GM08714 (cell line): ENCODE results near the gene ZFHX2.

Experiments used
- H3K4me3 ChIP-seq: fragments of 200-500 bp; sonication (Bioruptor generic); 2 replicates; pipeline ENCODE4 v1.5.1; 2014; ENCODE audit warnings: mild to moderate bottlenecking, low read length, inconsistent platforms
- ZNF274 ChIP-seq: IDR thresholded peaks from 2 replicates; pipeline ENCODE4 v1.6.1; 2012; ENCODE audit warnings: mild to moderate bottlenecking, low read depth, low read length

ZFHX2 gene

GRCh38 chr14:23533652-23534435, 17.7 kb downstream of the ZFHX2 start:
- TF ChIP-seq ZNF274 = no peak

DNA sequence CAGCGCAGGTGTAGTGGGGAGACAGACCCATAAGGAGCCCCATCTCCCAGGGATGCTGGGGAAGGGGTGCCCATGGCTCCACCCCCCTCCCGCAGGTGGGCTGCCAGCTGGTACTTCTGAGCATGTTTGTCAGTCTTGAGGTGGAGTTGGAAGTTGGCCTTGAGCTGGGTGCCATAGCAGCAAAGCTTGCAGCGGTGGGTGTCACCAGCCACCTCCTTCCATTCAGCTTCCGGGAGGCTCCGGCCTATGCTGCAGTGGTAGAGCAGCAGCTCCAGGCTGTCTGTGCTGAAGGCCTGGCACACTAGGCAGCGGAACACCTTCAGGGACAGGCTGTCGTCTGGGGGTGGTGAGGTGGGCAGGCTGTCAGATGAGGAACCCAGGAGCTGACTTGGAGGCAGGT, 18.9 kb downstream of the ZFHX2 start:
- H3K4me3 ChIP-seq = no peak overlapping the region
- TF ChIP-seq ZNF274 = no peak

More at GRCh38 chr14:23533652-23534435, 17.7 kb downstream of the ZFHX2 start:
- H3K4me3 ChIP-seq = no peak overlapping the region

- H3K4me3 ChIP-seq = no peak overlapping the region
- TF ChIP-seq ZNF274 = no peak
Measured at GRCh38 chr14:23531391-23531790, 20.2 kb downstream of the ZFHX2 start.

GRCh38 chr14:23530375-23531055, 21.1 kb downstream of the ZFHX2 start:
- no peak overlapping the region for H3K4me3 ChIP-seq
- no peak for TF ChIP-seq ZNF274

- no peak for TF ChIP-seq ZNF274
- H3K4me3 ChIP-seq = no peak overlapping the region
Measured at GRCh38 chr14:23529016-23529415, 22.5 kb downstream of the ZFHX2 start.

GRCh38 chr14:23528555-23528954, 23.0 kb downstream of the ZFHX2 start:
- no peak overlapping the region for H3K4me3 ChIP-seq
- no peak for TF ChIP-seq ZNF274

DNA sequence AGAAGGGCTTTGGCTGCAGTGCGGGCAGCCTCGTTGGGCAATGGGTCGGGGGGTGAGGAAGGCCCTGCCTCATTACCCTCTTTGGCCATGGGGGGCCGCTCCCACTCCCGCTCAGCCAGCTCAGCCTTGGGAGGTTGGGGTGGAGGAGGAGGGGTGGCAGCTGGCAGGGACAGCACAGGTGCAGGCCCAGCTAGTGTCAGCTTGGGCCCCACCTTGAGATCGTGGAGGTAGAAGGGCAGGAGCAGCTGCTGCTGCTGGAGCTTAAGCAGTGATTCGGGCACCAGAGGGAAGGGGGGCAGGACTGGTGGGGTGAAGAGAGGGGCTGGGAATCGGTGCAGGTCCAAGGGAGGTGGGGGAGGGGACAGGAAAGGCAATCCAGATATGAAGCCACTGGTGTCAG, 26.0 kb downstream of the ZFHX2 start:
- TF ChIP-seq ZNF274 = no peak
- H3K4me3 ChIP-seq = no peak overlapping the region

DNA sequence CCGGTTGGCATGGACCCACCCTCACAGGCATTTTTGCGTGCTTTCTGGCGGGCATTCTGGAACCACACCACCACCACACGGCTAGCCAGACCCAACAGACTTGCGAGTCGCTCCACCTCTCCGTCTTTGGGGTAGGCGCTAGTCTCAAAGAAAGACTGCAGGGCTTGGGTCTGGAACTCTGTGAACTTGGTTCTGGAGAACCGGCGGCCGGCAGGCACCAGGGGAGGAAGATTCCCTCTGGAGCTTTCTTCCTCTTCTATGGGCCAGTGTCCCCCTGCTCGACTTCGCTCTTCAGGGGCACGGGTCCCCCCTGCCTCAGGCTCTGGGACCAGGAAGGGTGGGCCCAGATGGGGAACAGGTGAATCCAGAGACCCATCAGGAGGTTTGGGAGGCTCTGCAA, 26.6 kb downstream of the ZFHX2 start:
- no peak for TF ChIP-seq ZNF274
- no peak overlapping the region for H3K4me3 ChIP-seq

DNA sequence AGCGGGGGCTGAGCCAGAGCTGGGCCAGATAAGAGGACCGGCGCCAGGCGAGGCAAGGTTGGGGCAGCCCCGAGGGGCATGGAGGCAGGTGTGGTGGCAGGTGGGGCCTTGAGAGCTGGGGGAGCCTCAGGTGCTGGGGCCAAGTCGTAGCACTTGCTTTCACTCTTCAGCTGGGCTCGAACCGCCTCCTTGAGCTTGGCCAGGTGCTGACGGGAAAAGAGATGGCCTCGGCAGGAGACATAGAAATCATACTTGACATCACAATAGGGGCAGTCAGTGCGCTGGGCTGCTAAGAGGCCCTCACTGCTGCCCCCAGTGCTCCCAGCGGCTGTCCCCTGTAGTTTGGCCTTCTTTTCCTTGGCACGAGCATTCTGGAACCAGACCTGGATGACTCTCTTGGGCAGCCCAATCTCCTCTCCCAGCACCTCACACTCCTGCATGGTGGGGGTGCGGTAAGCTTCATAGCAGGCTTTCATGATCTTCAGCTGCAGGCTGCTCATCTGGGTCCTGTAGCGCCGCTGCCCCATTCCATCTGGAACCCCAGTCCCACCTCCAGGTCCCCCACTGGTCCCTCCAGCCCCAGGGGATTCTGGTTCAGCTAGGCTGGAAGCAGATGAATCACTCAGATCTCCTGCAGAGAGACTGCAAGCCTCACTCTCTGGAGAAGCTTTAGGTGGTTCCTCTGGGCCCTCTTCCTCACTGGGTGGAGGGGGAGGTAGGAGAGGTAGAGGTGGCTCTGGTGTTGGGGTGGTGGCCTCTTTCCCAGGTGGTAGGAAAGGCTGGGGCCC, 28.1 kb downstream of the ZFHX2 start:
- no peak overlapping the region for H3K4me3 ChIP-seq
- no peak for TF ChIP-seq ZNF274

DNA sequence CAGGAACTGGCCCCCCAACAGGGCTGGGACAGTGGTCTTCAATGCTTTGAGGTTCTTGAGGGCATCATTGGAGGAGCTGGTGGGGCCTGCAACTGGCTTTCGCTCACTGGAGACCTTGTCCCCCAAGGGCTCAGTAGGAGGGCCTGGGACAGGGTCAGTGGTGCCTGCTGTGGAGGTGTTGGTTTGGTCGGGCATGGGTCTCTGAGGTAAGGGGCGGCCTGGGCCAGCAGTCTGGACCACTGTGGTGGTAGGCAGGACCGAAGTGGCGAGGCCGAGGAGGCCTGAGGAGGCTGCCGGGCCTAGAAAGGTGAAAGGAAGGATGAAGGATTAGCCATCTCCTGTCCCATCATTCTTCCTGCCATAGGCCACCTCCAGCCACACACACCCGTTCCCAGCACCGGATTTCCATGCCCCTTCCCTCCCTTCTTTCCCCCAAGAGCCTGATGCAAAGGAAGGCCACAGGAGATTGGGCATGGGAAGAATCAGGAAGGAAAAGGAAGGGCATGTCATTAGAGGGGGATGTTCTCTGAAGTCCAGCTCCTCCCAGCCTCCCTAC, 28.8 kb downstream of the ZFHX2 start:
- H3K4me3 ChIP-seq = no peak overlapping the region
- no peak for TF ChIP-seq ZNF274

- no peak for TF ChIP-seq ZNF274
- H3K4me3 ChIP-seq = no peak overlapping the region
Measured at GRCh38 chr14:23521785-23522640, 29.6 kb downstream of the ZFHX2 start.

GRCh38 chr14:23520899-23521533, 30.5 kb downstream of the ZFHX2 start:
- no peak overlapping the region for H3K4me3 ChIP-seq

DNA sequence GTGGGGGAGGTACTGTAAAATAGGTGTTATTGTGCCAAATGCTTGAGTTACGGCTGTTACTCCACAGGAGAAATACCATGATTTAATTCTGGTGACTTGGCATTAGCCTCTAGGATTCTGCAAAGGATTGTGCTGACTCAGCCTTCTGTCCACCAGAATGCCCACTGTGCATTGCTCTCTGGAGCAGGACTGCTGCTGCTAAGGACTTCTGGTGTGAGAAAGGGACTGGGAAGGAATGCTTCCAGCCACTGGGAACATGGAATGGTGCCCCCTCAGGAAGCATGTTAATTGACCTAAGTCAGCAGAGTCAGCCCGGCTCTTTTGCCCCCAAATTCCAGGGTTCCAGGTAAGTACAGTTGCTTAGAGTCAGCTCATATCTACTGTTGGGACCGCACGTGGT, 32.9 kb downstream of the ZFHX2 start:
- no peak for TF ChIP-seq ZNF274
- H3K4me3 ChIP-seq = no peak overlapping the region

More at GRCh38 chr14:23520899-23521533, 30.5 kb downstream of the ZFHX2 start:
- no peak for TF ChIP-seq ZNF274
